ENCODE measurements around the gene PLEKHA7.
A peak's percentile ranks its signal among the peaks of the same experiment; 100 is the strongest.

Gene PLEKHA7

DNA sequence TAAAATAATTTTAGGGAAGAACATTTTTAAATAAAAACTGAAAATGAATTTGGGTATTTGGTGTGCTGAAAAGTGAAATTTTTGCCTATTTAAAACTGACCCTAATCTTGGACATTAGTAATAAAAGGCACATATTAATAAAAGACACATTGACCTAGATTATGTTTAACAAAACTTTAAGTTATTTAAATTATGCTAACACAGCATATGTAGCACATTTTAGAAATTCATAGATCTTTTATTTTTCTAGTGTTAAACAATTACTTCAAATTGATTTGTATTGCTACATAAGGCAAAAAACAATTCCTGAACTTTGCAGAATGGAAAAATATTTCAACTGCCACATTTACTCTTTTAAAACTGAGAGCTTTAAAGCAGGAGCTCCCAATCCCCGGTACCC lies 265.1 kb downstream of the PLEKHA7 start:
- DNase-seq = no peak

- no peak for DNase-seq
Observed at GRCh38 chr11:16745950-16746605, 268.1 kb downstream of the PLEKHA7 start.

GRCh38 chr11:16744128-16744725 lies 270.0 kb downstream of the PLEKHA7 start:
- DNase-seq = no peak

GRCh38 chr11:16743478-16743877 lies 270.7 kb downstream of the PLEKHA7 start:
- no peak for DNase-seq

DNA sequence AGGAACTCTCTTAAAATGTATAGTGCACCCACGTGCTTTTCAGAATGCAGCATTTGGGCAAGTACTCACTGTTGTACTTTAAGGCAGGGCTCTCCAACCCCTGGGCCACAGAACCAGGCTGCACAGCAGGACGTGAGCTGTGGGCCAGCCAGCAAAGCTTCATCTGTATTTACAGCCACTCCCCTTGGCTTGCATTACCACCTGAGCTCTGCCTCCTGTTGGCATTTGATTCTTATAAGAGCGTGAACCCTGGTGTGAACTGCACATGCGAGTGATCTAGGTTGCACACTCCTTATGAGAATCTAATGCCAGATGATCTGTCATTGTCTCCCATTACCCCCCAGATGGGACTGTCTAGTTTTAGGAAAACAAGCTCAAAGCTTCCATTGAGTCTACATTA lies 272.7 kb downstream of the PLEKHA7 start:
- no peak for DNase-seq

- DNase-seq = peak in 3 of 56 donors; percentile 34 to 49 (median 35)
Observed at GRCh38 chr11:16738947-16739815, 275.0 kb downstream of the PLEKHA7 start.

DNA sequence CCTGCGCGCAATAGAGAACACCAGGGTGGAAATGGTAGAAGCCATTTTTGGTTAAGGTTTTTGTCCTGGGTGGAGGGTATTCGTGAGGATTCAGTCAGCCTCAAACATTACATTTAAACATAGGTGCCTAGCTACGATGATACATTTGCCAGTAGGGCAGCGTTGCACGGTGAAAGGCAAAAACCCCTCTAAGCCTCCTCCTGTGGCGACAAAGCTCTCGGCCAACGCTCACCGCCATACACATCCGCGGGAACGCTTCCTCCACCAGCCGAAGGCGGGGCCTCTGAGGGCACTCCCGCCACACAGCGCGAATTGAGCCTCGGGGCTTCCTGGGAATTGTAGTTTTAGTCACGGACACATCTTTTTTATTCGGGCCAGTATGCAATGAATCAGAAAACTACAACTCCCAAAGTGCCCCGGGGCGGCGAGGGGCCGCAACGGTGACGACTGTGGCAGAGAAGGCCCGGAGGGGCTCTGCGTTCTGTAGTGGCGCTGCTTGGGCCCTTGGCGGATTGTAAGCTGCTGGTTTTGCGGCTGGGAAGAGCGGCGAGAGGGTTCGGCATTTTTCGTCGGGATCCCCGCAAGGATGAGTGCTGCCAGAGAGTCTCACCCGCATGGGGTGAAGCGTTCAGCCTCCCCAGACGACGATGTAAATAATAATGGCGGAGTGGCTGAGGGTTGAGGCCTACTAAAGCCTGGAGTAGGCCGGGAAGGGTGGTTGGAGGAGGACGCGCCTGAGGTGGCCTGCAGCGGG lies 275.8 kb downstream of the PLEKHA7 start, which contains the start of gene C11orf58:
Gene C11orf58 (plus strand): TSS at position 455 of the 754 bp plus-strand sequence. CDS start 132 bp downstream, at position 587.
- peak; percentile 70 to 99 (median 94) for DNase-seq

GRCh38 chr11:16737818-16738192 lies 276.4 kb downstream of the PLEKHA7 start:
- no peak for DNase-seq
